Measurements from ENCODE around the gene SNX7.

GRCh38 chr1:98796049-98796448 lies 134.5 kb downstream of the SNX7 start:
- TF ChIP-seq CTCF (conservative IDR thresholded peaks at IDR 0.05 in 1 of 2, IDR thresholded peaks at IDR 0.05 in 1 of 2; ENCODE audit: extremely low read depth in 1 of 2, insufficient read depth in 1 of 2, low read depth in 1 of 2, low read length in 2 of 2) (no peak), EZH2 (IDR thresholded peaks at IDR 0.05; ENCODE audit: borderline replicate concordance, low read length) (no peak)
